ENCODE measurements around the gene DDRGK1.

Gene DDRGK1

GRCh38 chr20:3175270-3175669 lies 29.2 kb downstream of the DDRGK1 start:
- no peak for TF ChIP-seq POLR2AphosphoS5 (IDR thresholded peaks at IDR 0.05; ENCODE audit: borderline replicate concordance, low read depth, low read length)
- TF ChIP-seq EZH2 (IDR thresholded peaks at IDR 0.05) = no peak
- TF ChIP-seq FOXP2 (optimal IDR thresholded peaks at IDR 0.05; ENCODE audit: control extremely low read depth, extremely low read length, insufficient read depth) = no peak
- Histone ChIP-seq H3K9me3 (ENCODE audit: low read depth, low read length) (no peaks in the 10 kb centered on the region), H3K4me3 (peak overlapping the region; percentile 89), H3K27ac (peak overlapping the region; percentile 48), H3K9ac (ENCODE audit: insufficient read length) (peak overlapping the region; percentile 86), H3K36me3 (ENCODE audit: insufficient read depth, low read length) (no peaks in the 10 kb centered on the region)
- DNase-seq (ENCODE audit: low read depth, low spot score) = no peak

GRCh38 chr20:3174442-3175261 lies 29.8 kb downstream of the DDRGK1 start:
- TF ChIP-seq EZH2 (IDR thresholded peaks at IDR 0.05) = no peak
- Histone ChIP-seq H3K4me3 (peak overlapping the region; percentile 89), H3K27ac (peak overlapping the region; percentile 48), H3K36me3 (ENCODE audit: insufficient read depth, low read length) (no peaks in the 10 kb centered on the region), H3K9ac (ENCODE audit: insufficient read length) (peak overlapping the region; percentile 86), H3K9me3 (ENCODE audit: low read depth, low read length) (no peaks in the 10 kb centered on the region)
- DNase-seq (ENCODE audit: low read depth, low spot score) = peak; percentile 50

DNA sequence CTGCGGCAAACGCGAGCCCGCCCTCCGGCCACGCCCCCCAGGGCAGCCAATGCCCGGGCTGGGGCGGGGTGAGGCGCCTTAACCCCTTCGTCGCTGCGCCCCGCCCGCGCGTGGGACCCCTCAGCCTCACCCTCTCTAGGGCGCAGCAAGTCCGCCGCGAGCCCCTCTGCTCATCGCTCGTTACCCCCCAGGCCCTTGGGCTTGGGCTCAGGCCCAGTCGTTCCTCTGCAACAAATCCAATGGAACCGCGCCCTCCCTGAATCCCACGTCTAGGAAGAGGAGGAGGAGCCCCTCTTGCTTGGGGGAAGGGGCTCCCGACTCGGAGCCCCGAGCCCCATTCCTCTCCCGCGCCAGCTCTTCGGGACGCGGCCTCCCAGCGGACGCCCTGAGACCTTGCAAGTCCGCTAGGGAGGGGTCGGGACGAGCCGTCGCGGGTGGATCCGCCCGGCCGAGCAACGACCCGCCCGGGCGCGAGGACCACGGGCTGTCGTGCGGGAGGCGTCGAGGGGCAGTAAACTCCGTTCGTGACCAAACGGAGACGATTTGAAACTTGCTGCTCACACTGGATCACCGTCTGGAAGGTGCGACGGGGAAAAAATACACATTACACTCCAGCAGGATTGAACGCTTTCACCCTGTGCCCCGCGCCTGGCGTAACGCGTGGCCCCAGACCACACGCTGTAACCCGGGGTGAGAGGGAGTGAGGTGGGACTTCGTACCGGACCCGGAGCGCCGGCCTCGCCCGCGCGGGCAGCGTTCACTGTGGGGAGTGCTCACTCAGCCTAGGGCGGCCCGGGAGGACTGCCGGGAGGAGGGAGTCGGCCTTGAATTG lies 30.7 kb downstream of the DDRGK1 start:
- peak overlapping the region; percentile 48 for H3K27ac ChIP-seq

GRCh38 chr20:3172933-3173609 lies 31.4 kb downstream of the DDRGK1 start, which contains the start of gene LZTS3:
TSS of gene LZTS3 (minus strand) at chr20:3173549. CDS start at chr20:3167163, 6,386 bp downstream.
- H3K27ac ChIP-seq = peak within 1 kb of the TSS; percentile 48
- TF ChIP-seq EZH2 (IDR thresholded peaks at IDR 0.05) (no peak), POLR2AphosphoS5 (IDR thresholded peaks at IDR 0.05; ENCODE audit: borderline replicate concordance, low read depth, low read length) (peak; percentile 5; the same call in 1 of the 2 replicates), FOXP2 (optimal IDR thresholded peaks at IDR 0.05; ENCODE audit: control extremely low read depth, extremely low read length, insufficient read depth) (peak; percentile 13)
- H3K36me3 ChIP-seq (ENCODE audit: insufficient read depth, low read length) = no peaks in the 10 kb centered on the region
- H3K9me3 ChIP-seq (ENCODE audit: low read depth, low read length) = no peaks in the 10 kb centered on the region
- DNase-seq (ENCODE audit: low read depth, low spot score) = no peak
- peak within 1 kb of the TSS; percentile 89 for H3K4me3 ChIP-seq
- H3K9ac ChIP-seq (ENCODE audit: insufficient read length) = peak within 1 kb of the TSS; percentile 86

More for the DNA sequence above, 30.7 kb downstream of the DDRGK1 start:
- no peak for TF ChIP-seq EZH2 (IDR thresholded peaks at IDR 0.05)
- TF ChIP-seq POLR2AphosphoS5 (IDR thresholded peaks at IDR 0.05; ENCODE audit: borderline replicate concordance, low read depth, low read length) = peak; percentile 61; the same call in 1 of the 2 replicates
- peak; percentile 60 for TF ChIP-seq FOXP2 (optimal IDR thresholded peaks at IDR 0.05; ENCODE audit: control extremely low read depth, extremely low read length, insufficient read depth)
- no peaks in the 10 kb centered on the region for H3K9me3 ChIP-seq (ENCODE audit: low read depth, low read length)
- peak overlapping the region; percentile 89 for H3K4me3 ChIP-seq
- H3K9ac ChIP-seq (ENCODE audit: insufficient read length) = peak overlapping the region; percentile 86
- no peaks in the 10 kb centered on the region for H3K36me3 ChIP-seq (ENCODE audit: insufficient read depth, low read length)
- DNase-seq (ENCODE audit: low read depth, low spot score) = no peak

GRCh38 chr20:3172126-3172932 lies 32.2 kb downstream of the DDRGK1 start:
- no peak for DNase-seq (ENCODE audit: low read depth, low spot score)
- no peaks in the 10 kb centered on the region for H3K9me3 ChIP-seq (ENCODE audit: low read depth, low read length)
- no peaks in the 10 kb centered on the region for H3K36me3 ChIP-seq (ENCODE audit: insufficient read depth, low read length)
- no peak overlapping the region for H3K9ac ChIP-seq (ENCODE audit: insufficient read length)
- H3K4me3 ChIP-seq = peak overlapping the region; percentile 89
- H3K27ac ChIP-seq = no peak overlapping the region
- TF ChIP-seq POLR2AphosphoS5 (IDR thresholded peaks at IDR 0.05; ENCODE audit: borderline replicate concordance, low read depth, low read length) (no peak), EZH2 (IDR thresholded peaks at IDR 0.05) (no peak), FOXP2 (optimal IDR thresholded peaks at IDR 0.05; ENCODE audit: control extremely low read depth, extremely low read length, insufficient read depth) (no peak)

DNA sequence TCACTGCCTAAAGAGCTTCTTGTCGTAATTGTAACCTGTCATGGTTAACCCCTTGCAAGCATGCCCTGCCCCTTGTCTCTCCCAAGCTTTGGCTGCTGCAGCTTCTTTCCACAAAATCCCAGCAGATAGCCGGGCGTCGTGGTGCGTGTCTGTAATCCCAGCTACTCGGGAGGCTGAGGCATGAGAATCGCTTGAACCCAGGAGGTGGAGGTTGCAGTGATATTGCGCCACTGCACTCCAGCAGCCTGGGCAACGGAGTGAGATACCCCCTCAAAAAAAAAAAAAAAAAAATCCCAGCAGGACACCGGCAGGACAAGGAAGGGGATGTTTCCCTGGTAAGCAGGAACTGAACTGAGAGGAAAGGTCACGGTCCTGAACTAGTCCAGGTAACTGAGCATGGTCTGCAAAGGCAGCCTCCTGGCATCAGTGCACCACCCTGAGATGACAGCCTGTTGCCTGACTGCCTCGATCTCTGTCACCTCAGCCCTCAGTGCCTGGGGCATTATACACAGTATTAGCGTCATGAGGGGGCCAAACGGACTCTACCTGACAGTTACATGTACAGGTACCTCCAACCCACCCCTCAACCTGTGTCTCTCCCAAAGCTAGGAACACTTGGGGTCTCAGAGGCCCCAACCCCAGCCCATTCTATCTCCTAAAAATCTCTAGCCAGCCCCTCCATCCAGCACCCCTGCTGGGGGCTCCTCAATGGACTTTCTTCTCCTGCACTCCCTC lies 32.9 kb downstream of the DDRGK1 start:
- TF ChIP-seq FOXP2 (optimal IDR thresholded peaks at IDR 0.05; ENCODE audit: control extremely low read depth, extremely low read length, insufficient read depth) (no peak), EZH2 (IDR thresholded peaks at IDR 0.05) (no peak), POLR2AphosphoS5 (IDR thresholded peaks at IDR 0.05; ENCODE audit: borderline replicate concordance, low read depth, low read length) (no peak)
- Histone ChIP-seq H3K27ac (no peak overlapping the region), H3K4me3 (no peak overlapping the region), H3K9me3 (ENCODE audit: low read depth, low read length) (no peaks in the 10 kb centered on the region), H3K9ac (ENCODE audit: insufficient read length) (no peak overlapping the region), H3K36me3 (ENCODE audit: insufficient read depth, low read length) (no peaks in the 10 kb centered on the region)
- DNase-seq (ENCODE audit: low read depth, low spot score) = no peak
